ENCODE data around the gene AHDC1.

GRCh38 chr1:27571439-27572018, 32.4 kb downstream of the AHDC1 start:
- TF ChIP-seq CTCF (IDR thresholded peaks at IDR 0.05; ENCODE audit: borderline replicate concordance, extremely low read depth, low read length, poor library complexity, severe bottlenecking) (no peak), EZH2 (IDR thresholded peaks at IDR 0.05; ENCODE audit: borderline replicate concordance, low read depth, low read length, severe bottlenecking) (no peak)
